HG02885 (cell line): ENCODE results near the gene NDRG2.

Experiments used
- ATAC-seq: cut with Tn5 transposase; IDR thresholded peaks from one replicate; pipeline ENCODE4 v1.9.1; 2021; ENCODE audit warnings: mild to moderate bottlenecking; ENCODE audit not compliant: unreplicated experiment, poor library complexity

The NDRG2 gene

GRCh38 chr14:21037156-21037555, 12.3 kb upstream of the NDRG2 start:
- ATAC-seq: no peak

GRCh38 chr14:21036751-21037150, 11.9 kb upstream of the NDRG2 start:
- no peak for ATAC-seq

- no peak for ATAC-seq
Observed at GRCh38 chr14:21034707-21035106, 9.8 kb upstream of the NDRG2 start, which contains the start of gene RNASE13. Gene RNASE13, minus strand, starts transcription at chr14:21034807. Its CDS starts 519 bp downstream, at chr14:21034288.

- no peak for ATAC-seq
Observed at GRCh38 chr14:21033133-21033698, 8.4 kb upstream of the NDRG2 start.

- no peak for ATAC-seq
Observed at GRCh38 chr14:21032326-21033132, 7.7 kb upstream of the NDRG2 start.

- no peak for ATAC-seq
Observed at GRCh38 chr14:21030531-21030930, 5.7 kb upstream of the NDRG2 start.

- no peak for ATAC-seq
Observed at GRCh38 chr14:21029917-21030316, 5.1 kb upstream of the NDRG2 start, which contains the start of gene TPPP2. Gene TPPP2, plus strand, starts transcription at chr14:21030217. Its CDS starts 365 bp downstream, at chr14:21030582.

- ATAC-seq: no peak
Observed at GRCh38 chr14:21026988-21027315, 2.1 kb upstream of the NDRG2 start.

- ATAC-seq: no peak
Observed at GRCh38 chr14:21026274-21026987, 1.6 kb upstream of the NDRG2 start.

- no peak for ATAC-seq
Observed at GRCh38 chr14:21025371-21026273, 761 bp upstream of the NDRG2 start.

GRCh38 chr14:21023817-21024584, 860 bp downstream of the NDRG2 start:
- no peak for ATAC-seq

- no peak for ATAC-seq
Observed at GRCh38 chr14:21023174-21023573, 1.7 kb downstream of the NDRG2 start.

- ATAC-seq: no peak
Observed at GRCh38 chr14:21022686-21023085, 2.2 kb downstream of the NDRG2 start.

GRCh38 chr14:21020977-21021545, 3.8 kb downstream of the NDRG2 start:
- ATAC-seq: no peak

- no peak for ATAC-seq
Observed at GRCh38 chr14:21019366-21019765, 5.5 kb downstream of the NDRG2 start.

GRCh38 chr14:21018781-21019180, 6.1 kb downstream of the NDRG2 start:
- no peak for ATAC-seq

GRCh38 chr14:21018286-21018685, 6.6 kb downstream of the NDRG2 start:
- no peak for ATAC-seq

GRCh38 chr14:21017528-21018245, 7.2 kb downstream of the NDRG2 start:
- ATAC-seq: no peak
